Measurements from ENCODE around the gene CHST1.

The CHST1 gene

GRCh38 chr11:45659031-45659817 lies 6.2 kb downstream of the CHST1 start:
- DNase-seq, result no peak

- no peak for DNase-seq
These were observed 7.0 kb downstream of the CHST1 start for GRCh38 chr11:45658292-45658991.

DNA sequence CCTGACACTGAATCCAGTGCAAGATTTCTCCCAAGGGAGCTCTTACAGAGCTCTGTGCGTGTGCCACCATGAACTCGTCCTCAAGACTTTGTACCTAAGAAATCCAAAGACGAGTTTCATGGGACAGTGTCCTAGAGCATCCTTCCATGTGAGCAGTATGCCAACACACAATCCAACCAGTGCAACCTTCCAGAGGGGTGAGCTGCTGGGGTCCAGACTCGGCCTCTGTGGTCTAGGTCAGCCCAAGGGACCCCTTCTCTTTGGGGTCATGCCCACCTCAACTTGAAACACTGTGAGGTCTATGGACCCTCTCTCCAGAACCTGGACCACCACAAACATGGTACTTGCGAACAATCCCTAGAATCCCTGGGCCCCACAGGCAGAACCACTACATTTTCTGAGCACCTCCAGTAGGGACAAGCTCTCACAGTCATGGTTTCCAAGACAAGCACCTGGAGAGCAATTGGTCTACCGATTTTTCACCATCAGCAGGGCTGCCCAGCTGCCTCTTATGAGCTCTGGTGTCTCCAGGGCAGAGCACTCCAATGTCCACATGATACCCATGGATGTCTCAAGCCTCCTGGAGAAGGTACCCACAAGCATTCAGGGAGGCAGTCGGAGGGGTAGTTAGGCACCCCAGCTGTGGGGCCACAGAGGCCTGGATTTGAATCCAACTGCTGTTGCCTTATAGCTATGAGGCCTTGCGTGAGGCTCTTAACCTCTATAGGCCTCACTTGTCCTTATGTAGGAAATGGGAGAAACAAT lies 7.7 kb downstream of the CHST1 start:
- no peak for DNase-seq

DNA sequence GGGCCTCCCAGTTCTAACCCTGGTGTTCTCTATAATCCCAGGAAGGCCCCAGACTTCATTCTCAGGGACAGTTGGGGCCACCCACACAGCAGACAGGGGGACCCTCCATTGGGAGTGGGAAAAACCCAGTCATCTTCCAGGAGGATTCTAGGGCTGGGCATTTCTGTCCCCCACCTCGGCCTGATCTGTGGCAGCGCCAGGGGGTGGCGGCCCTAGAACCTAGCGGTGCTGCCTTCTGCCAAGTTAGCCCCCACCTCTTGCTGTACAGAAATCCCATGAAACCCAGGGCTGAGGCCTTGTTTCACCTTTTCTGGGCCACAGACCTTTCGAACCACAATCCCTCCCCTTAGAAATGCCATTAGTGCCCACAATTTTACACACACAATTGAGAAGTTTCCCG lies 9.6 kb downstream of the CHST1 start:
- no peak for DNase-seq

- DNase-seq, result peak in 1 of 2 experiments; percentile 5
These were observed 10.1 kb downstream of the CHST1 start for GRCh38 chr11:45655347-45655756.

- DNase-seq, result no peak
These were observed 10.5 kb downstream of the CHST1 start for GRCh38 chr11:45655012-45655283.

GRCh38 chr11:45654231-45655011 lies 11.0 kb downstream of the CHST1 start:
- no peak for DNase-seq

- no peak for DNase-seq
These were observed 12.1 kb downstream of the CHST1 start for GRCh38 chr11:45653277-45653676.

GRCh38 chr11:45652781-45653180 lies 12.6 kb downstream of the CHST1 start:
- no peak for DNase-seq

DNA sequence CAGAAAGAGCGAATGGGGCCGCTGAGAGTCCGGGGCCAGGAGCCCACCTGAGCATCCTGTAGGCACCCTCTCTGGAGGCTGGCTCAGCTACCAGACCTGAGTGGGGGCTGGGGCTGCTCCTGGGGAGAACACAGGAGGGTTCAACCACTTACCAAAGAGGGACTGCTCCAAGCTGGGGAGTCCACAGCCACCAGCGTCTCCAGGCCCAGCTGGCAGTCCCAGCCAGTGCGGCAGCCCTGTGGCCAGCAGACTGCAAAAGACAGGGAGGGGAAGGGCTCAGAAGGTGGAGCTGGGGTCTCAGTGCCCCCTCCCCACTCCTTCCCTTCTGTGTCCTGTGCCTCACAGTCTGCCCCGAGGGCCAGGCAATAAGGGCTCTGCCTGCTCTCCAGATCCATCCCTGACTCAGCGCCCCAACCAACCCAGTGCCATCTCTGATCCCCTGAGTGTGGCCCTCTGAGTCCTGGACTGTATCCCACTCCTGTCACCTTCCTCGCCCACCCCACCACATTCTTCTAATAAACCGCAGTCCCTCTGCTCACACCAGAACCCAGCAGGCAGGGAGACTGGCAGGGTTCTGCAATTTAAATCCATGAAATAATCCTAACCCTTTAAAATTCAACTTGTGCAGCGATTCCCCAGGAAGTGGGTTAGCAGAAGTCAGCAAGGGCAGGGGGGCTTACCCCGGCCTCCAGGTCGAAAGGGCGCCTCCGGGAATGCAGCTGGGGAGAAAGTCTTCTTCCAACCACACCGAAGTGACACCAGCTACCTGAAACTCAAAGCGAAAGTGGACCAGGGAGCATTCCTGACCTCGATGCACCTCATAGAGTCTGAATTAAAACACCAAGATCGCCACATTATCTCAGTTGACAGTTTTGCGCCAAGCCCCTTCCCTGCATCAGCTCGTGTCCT lies 13.3 kb downstream of the CHST1 start:
- DNase-seq, result no peak

DNA sequence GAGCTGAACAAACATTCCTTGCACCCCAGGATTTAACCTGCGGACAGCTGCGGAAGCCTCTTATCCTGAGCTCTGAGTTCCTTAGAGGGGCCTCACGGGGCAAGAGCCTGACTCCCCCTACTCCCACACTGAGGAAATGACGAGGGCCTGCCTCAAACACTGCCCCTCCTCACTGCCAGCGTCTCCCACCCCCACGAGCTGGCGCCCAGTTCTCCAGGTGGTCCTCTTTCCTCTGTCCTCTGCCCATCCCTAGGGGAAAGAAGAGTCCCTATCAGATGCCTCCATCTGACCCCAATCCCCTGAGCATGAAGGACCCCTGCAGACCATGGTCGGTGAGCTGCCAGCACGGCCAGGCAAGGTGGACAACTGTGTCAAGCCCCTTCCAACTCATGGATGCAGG lies 14.3 kb downstream of the CHST1 start:
- no peak for DNase-seq

DNA sequence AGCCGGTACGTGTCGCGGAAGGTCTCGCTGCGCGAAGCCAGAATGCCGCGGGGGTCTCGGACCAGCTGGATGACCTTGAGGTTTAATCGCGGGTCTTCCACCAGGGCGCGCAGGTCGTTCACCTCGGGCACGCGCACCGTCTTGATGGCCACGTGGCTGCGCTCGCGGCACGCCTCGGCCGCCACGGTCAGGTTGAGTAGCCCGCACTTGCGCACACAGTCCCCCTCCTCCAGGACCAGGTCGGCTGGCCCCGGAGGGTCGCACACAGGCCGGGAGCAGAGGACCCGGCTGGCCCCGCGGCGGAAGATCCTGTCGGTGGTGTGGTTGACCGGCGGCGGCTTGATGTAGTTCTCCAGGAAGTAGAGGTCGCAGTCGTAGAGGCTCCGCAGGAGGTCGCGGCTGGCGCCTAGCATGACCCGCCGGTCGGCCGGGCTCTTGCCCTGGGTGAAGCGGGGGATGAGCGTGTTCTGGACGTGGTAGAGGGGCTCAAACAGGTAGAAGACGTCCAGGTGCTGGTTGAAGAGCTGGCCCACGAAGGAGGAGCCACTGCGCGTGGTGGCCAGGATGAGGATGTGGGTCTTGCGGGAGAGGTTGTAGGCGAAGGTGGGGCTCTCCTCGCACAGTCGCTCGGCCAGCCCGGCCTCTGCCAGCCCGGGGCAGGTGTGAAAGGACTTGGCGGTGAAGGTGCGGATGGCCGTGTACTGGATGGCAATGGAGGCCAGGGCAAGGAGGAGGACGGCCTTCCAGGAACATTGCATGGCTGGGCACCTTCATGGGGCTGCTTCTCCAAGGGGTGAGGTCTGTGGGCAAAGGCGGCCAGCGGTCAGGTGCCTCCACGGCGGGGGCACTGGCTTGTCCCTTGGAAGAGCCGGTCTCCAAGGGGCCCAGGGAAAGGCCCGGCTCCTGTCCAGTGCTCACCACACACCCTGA lies 15.0 kb downstream of the CHST1 start:
- no peak for DNase-seq

- no peak for DNase-seq
These were observed 15.8 kb downstream of the CHST1 start for GRCh38 chr11:45649544-45650165.

GRCh38 chr11:45648931-45649330 lies 16.5 kb downstream of the CHST1 start:
- no peak for DNase-seq

- DNase-seq, result no peak
These were observed 17.6 kb downstream of the CHST1 start for GRCh38 chr11:45647786-45648185.

DNA sequence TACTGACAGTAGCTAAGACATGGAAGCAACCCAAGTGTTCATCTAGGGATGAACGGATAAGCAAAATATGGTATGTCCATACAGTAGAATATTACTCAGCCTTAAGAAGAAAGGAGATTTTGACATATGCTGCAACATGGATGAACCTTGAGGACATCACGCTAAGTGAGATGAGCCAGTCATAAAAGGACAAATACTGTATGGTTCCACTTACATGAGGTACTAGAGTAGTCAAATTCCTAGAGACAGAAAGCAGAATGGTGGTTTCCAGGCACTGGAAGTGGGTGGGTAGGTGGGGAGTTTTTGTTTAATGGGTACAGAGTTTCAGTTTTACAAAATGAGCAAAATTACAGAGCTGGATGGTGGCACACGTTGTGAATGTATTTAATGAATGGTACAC lies 18.1 kb downstream of the CHST1 start:
- DNase-seq, result no peak

DNA sequence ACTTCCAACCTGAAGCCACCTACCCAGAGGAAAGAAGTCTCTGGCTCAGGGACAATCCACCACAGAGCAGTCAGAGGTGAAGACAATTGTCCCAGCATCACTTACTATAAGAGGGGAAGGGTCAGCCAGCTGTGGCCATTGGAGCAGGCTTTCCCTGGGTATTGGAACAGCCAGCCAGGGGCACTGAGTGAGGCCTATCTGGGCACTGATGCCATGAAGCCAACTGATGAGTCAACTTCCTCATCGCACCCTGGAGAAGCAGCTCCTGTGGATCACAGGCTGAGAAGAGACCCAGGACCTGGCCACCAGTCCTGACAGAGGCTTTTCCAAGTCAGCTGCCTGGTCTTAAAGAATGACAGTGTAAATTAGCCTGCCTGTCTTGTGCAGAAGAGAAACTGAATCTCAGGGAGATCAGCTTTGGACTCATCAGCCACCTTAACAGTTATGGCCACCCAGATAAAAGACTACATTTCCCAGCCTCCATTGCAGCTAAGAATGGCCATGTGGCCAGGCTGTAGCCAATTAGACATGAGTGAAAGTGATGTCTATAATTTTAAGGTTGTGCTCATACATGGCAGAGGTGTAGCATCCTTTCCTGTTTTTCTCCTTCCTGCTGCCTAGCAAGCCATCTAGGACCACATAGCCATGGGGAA lies 19.0 kb downstream of the CHST1 start:
- DNase-seq, result no peak

DNA sequence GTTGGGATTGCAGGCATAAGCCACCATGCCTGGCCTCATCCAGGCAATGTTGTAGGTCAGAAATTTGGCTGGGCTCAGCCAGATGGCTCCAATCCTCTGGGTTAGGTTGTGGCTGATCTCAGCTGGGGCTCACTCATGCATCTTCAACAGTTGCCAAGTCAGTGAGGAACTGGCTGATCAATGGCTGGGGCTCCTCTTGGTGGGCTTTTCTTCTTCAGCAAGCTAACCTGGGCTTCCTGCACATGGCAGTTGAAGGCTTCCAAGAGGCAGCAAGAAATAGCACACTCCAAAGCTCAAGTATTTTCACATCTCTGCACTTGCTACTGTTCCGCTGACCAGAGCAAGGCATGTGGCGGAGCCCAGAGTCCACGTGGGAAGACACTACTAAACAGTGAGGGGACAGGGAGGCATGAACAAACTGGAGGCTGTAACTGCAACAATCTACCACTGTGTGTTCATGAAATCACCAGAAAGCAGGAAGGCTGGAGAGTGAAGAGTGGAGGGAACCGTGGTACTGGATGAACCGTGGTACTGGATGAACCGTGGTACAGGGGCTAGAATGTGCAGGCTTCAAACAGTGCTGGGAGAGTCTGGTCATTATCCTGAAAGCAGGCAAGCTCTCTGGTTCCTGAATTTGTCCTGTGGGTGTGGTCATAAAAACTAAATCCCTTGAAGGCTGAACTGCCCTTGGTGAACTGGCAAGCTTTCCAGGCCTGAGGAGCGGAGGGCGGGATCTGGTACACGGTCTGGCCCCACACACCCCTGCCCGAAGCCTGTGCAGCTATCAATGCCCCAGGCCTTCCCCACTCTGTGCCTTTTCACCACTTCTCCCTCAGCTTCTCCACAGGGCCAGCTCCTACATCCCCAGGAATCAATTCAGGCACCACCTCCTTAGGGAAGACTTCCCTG lies 20.2 kb downstream of the CHST1 start:
- no peak for DNase-seq

All from cerebellar nuclear complex (tissue), 1 donor.